K562 (cell line): Measurements from ENCODE around the gene GFRA1. TPM values are rescaled to one million over a fixed set of nuclear protein-coding genes. Genes with fewer than 3 reads are reported as not detected.

Experiments
- ATF1 ChIP-seq, 2 experiments: fragments of 450-650 bp in 1 of 2; IDR thresholded peaks; 2 replicates each; pipeline ENCODE4 v1.6.1; 2016; ENCODE audit warnings: missing compliant biosample characterization in 1 of 2, missing genetic modification characterization in 1 of 2
- BCL6 ChIP-seq: fragments of 250-450 bp; sonication (Bioruptor Pico); IDR thresholded peaks from 2 replicates; pipeline ENCODE4 v1.4.0; 2020
- FOS ChIP-seq: IDR thresholded peaks from 3 replicates; pipeline ENCODE4 v1.6.1; 2011; ENCODE audit not compliant: insufficient read length; ENCODE audit errors: extremely low read depth
- HDAC2 ChIP-seq: fragments of 450-650 bp; IDR thresholded peaks from 2 replicates; pipeline ENCODE4 v1.6.1; 2016; ENCODE audit warnings: mild to moderate bottlenecking
- MEF2D ChIP-seq: conservative IDR thresholded peaks from 2 replicates; pipeline ENCODE4 v1.6.1; 2016; ENCODE audit warnings: low read depth, missing genetic modification characterization, missing compliant biosample characterization
- TAL1 ChIP-seq: fragments of 450-650 bp; IDR thresholded peaks from 2 replicates; pipeline ENCODE4 v1.6.1; 2016; ENCODE audit warnings: mild to moderate bottlenecking
- TFAP4 ChIP-seq: sonication (generic); formaldehyde crosslinking; IDR thresholded peaks from 2 replicates; pipeline ENCODE4 v1.8.0; 2022; ENCODE audit warnings: missing genetic modification reagents, mild to moderate bottlenecking, moderate library complexity, borderline replicate concordance
- TRIM24 ChIP-seq, 2 experiments: fragments of 450-650 bp; IDR thresholded peaks; 2 replicates each; pipeline ENCODE4 v1.6.1; 2016
- ZNF551 ChIP-seq: fragments of 250-450 bp; sonication (Bioruptor Pico); IDR thresholded peaks from 2 replicates; pipeline ENCODE4 v1.5.0; 2021; ENCODE audit warnings: mild to moderate bottlenecking, moderate library complexity
- polyA plus RNA-seq, 8 experiments: library from polyadenylated mRNA; depleted of rRNA in 4 of 8; stranded (reverse) in 5 of 8; unstranded in 3 of 8; fragments of >200 nt; fragmentation: Nextera tagmentation in 2 of 8; fragmentation: Illumina TruSeq in 1 of 8; extraction: Ambion mirVana in 2 of 8; extraction: Trizol in 1 of 8; gene quantifications; 2 replicates each; pipeline versions ENCODE4 v1.2.1 to v1.2.3, GENCODE V29; 2011 to 2014; ENCODE audit warnings: inconsistent platforms in 1 of 8, missing spikeins in 1 of 8
- total RNA-seq, 7 experiments: library from RNA; depleted of rRNA in 6 of 7; stranded (reverse); fragments of >200 nt in 6 of 7; fragmentation: Illumina TruSeq in 2 of 7; extraction: Trizol in 2 of 7; gene quantifications; 2 replicates each; pipeline versions ENCODE4 v1.2.1 to v1.2.3, GENCODE V29; 2011 to 2021; ENCODE audit warnings: low replicate concordance in 1 of 7
- TF ChIP-seq, protein P1 (sequence below): fragments of 250-450 bp; sonication (Bioruptor Pico); IDR thresholded peaks from 2 replicates; pipeline ENCODE4 v1.5.0; 2020; ENCODE audit warnings: mild to moderate bottlenecking
- TF ChIP-seq, protein P2 (sequence below): fragments of 450-650 bp; formaldehyde crosslinking; IDR thresholded peaks from 2 replicates; pipeline ENCODE4 v1.4.0; 2020; ENCODE audit warnings: mild to moderate bottlenecking, mixed read lengths

The GFRA1 gene
- total and polyA plus RNA-seq, 9 of the 15 experiments (the other 6 are each of a cell fraction or from before 2014, with no cell fraction given): 0.04 TPM; not detected in 8

GRCh38 chr10:116059320-116059719, 213.7 kb downstream of the GFRA1 start (continued):
- TF ChIP-seq ATF1 (CRISPR knock-in tag; IDR thresholded peaks at IDR 0.05) (no peak), ATF1 (tag; IDR thresholded peaks at IDR 0.05) (no peak), HDAC2 (no peak), TRIM24 (IDR thresholded peaks at IDR 0.05) (no peak), ZNF551 (CRISPR knock-in tag) (no peak), MEF2D (tag) (no peak), TFAP4 (CRISPR knock-in tag) (no peak), BCL6 (no peak), FOS (no peak), TAL1 (no peak)
- TF ChIP-seq, protein P1, sequence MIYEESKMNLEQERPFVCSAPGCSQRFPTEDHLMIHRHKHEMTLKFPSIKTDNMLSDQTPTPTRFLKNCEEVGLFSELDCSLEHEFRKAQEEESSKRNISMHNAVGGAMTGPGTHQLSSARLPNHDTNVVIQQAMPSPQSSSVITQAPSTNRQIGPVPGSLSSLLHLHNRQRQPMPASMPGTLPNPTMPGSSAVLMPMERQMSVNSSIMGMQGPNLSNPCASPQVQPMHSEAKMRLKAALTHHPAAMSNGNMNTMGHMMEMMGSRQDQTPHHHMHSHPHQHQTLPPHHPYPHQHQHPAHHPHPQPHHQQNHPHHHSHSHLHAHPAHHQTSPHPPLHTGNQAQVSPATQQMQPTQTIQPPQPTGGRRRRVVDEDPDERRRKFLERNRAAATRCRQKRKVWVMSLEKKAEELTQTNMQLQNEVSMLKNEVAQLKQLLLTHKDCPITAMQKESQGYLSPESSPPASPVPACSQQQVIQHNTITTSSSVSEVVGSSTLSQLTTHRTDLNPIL (CRISPR knock-in tag): no peak
- TF ChIP-seq, protein P2, sequence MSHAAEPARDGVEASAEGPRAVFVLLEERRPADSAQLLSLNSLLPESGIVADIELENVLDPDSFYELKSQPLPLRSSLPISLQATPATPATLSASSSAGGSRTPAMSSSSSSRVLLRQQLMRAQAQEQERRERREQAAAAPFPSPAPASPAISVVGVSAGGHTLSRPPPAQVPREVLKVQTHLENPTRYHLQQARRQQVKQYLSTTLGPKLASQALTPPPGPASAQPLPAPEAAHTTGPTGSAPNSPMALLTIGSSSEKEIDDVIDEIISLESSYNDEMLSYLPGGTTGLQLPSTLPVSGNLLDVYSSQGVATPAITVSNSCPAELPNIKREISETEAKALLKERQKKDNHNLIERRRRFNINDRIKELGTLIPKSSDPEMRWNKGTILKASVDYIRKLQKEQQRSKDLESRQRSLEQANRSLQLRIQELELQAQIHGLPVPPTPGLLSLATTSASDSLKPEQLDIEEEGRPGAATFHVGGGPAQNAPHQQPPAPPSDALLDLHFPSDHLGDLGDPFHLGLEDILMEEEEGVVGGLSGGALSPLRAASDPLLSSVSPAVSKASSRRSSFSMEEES (CRISPR knock-in tag): no peak
